GM21786 (cell line): ENCODE results near the gene DNAJC12.
"Not testable (repeated sequence)": the region's sequence is repeated elsewhere in the genome, so short reads cannot be mapped to it uniquely, and the experiment has no call there.

Source experiments
- ATAC-seq: cut with Tn5 transposase; IDR thresholded peaks from one replicate; pipeline ENCODE4 v1.9.1; 2021; ENCODE audit not compliant: unreplicated experiment

DNAJC12 gene

DNA sequence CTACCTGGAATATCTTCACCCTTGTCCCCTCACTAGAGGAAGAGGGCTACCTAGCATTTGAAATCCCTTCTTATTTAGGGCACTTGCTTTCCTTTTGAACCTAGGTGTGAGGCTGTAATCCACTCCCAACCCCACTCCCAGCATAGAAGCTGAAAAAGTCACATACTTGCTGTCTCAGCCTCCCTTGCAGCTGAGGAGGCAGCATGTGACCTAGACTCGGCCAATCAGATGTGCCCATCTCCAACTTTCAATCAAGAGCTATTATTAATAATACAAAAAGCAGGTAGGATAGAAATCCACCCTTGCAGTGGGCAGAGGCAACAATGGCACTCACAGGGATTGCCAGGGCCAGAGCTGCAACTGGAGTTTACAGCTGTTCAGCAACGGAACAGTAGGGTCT, 70.7 kb downstream of the DNAJC12 start:
- ATAC-seq = no peak

DNA sequence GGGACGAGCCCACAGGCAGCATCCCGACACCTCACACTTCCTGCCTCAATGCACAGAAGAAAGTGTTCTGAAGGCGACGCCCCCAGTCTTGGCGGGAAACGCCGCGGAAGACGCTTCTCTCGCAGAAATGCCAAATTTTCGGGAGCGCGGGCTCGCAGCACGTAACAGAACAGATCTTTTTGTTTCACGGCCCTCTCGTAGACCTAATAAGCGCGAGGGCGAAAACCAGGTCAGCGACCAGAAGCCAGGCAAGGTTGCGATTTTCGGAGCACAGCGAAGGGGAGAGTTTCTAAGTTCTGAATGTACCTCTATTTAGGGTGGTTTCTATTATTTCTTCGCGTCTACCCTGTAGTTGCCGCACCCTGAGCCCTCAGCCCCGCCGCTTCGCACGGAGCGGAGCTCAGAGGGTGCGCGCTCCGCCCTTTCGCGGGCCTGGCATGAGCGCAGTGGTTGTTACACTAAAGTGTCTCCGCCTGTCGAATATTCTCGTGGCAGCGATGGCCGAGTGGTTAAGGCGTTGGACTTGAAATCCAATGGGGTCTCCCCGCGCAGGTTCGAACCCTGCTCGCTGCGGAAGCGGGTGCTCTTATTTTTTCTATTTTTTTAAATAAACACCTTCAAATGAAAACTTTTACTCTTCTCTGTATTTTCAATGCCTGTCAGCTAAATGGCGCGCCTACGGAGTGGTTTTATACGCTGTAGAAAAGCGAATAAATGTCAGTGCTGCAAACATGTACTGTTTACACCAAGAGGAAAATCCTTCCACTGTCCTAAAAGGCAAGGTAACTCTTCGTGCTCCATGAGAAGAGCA, 73.8 kb downstream of the DNAJC12 start:
- peak; percentile 81 for ATAC-seq

DNA sequence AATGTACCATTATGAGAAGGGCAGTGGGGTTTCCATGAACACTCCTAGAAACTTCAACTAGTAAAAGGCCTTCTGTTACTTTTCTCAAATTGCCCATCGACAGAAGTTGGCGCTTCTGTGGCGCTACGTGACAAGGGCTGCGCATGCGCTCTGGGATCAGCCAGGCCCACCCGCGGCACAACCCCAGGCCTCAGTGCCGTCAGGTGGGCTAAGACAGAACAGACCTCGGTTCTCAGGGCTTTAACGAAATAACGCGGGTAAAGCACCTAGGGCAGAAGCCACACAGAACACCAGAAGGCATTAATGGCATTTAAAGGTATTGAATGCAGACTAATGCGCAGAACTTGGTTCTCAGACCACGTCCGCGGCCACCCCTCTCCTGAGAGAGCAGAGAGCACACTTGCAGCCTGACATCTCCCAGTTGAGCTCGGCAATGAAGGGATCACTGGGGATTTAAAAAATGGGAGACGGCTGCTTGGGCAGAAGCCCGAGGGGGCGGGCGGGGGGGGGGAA, 74.4 kb downstream of the DNAJC12 start:
- ATAC-seq = peak; percentile 10

DNA sequence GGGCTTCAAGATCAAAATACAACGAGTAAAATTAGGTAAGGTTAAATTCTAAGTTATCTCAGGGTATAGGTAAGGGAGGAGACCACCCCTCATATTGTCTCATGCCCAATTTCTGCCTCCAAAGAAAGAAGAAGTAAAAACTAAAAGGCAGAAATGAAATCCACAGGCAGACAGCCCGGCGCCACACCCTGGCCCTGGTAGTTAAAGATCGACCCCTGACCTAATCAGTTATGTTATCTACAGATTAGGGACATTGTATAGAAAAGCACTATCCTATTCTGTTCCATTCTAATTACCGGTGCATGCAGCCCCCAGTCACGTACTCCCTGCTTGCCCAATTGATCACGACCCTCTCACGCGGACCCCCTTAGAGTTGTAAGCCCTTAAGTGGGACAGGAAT, 75.4 kb downstream of the DNAJC12 start:
- not testable (repeated sequence) for ATAC-seq

DNA sequence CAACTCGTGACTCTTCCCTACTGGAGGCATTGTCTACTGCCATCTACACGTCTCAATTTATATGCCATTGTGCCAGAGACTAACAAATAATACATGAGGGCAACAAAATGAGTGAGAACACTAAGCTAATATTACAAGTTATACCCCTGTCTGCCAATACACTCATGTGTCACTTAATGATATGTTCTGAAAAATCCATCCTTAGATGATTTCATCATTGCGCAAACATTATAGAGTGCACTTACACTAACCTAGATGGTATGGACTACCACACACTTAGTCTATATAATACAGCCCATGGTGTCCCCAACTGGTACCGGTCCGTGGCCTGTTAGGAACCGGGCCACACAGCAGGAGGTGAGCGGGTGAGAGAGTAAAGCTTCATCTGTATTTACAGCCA, 77.7 kb downstream of the DNAJC12 start:
- no peak for ATAC-seq
